H1 (cell line): ENCODE data around the gene RYK. TPM values are rescaled to one million over a fixed set of nuclear protein-coding genes. Genes with fewer than 3 reads are reported as not detected.

Experiments used
- CTCF ChIA-PET: fragments of 300-600 bp; sonication (Branson Sonifier 250); formaldehyde crosslinking; loops from one replicate; lab custom pipeline; 2021; ENCODE audit not compliant: partially characterized antibody; lab: Charles Lee
- POLR2A ChIA-PET: fragments of 300-600 bp; sonication (Branson Sonifier 250); formaldehyde crosslinking; loops from one replicate; lab custom pipeline; 2021; ENCODE audit warnings: inconsistent platforms; ENCODE audit not compliant: partially characterized antibody; lab: Charles Lee
- DNase-seq, 2 experiments: peaks; one replicate each; pipeline versions ENCODE4 v3.0.0 to v3.0.0-alpha.2; 2010 to 2022; ENCODE audit warnings: low spot score in 2 of 2, low read depth in 1 of 2, mixed read lengths in 1 of 2
- FAIRE-seq: peaks from 2 replicates; lab custom pipeline; 2011; peaks lifted over from hg19 to GRCh38; lab: Jason Lieb, UNC
- H2AFZ ChIP-seq: 2 replicates; pipeline ENCODE4 v1.8.1; 2012; ENCODE audit warnings: low read length, inconsistent platforms
- H2AK5ac ChIP-seq: 2 replicates; pipeline ENCODE4 v1.6.1; 2013; ENCODE audit warnings: low read depth, low read length
- H2BK120ac ChIP-seq: replicated peaks from 2 replicates; pipeline ENCODE3; 2013; ENCODE audit warnings: low read depth, low read length, inconsistent platforms
- H2BK12ac ChIP-seq: 2 replicates; pipeline ENCODE4 v1.6.1; 2013; ENCODE audit warnings: low read depth, low read length
- H2BK15ac ChIP-seq: 2 replicates; pipeline ENCODE4 v1.6.1; 2013; ENCODE audit warnings: low read length
- H2BK20ac ChIP-seq: 2 replicates; pipeline ENCODE4 v1.6.1; 2013; ENCODE audit warnings: low read length
- H2BK5ac ChIP-seq: 2 replicates; pipeline ENCODE4 v1.6.1; 2013; ENCODE audit warnings: low read depth, low read length
- H3K14ac ChIP-seq: 2 replicates; pipeline ENCODE4 v1.6.1; 2013; ENCODE audit warnings: inconsistent platforms; ENCODE audit not compliant: insufficient read length
- H3K18ac ChIP-seq: 2 replicates; pipeline ENCODE4 v1.6.1; 2013; ENCODE audit warnings: low read length; ENCODE audit errors: extremely low read depth
- H3K23ac ChIP-seq: 2 replicates; pipeline ENCODE4 v1.6.1; 2013; ENCODE audit warnings: inconsistent platforms; ENCODE audit not compliant: insufficient read length
- H3K23me2 ChIP-seq: 2 replicates; pipeline ENCODE4 v1.6.1; 2013; ENCODE audit warnings: low read depth, low read length
- H3K27ac ChIP-seq: 2 replicates; pipeline ENCODE4 v1.6.1; 2011; ENCODE audit warnings: low read depth, low read length, inconsistent platforms
- H3K27me3 ChIP-seq, 4 experiments: replicated peaks in 1 of 4; 1 replicate in 1 of 4; 2 replicates in 3 of 4; pipeline versions ENCODE4 v1.6.1 to v1.8.1; 2011 to 2013; ENCODE audit warnings: low read length in 3 of 4, mild to moderate bottlenecking in 3 of 4, inconsistent platforms in 2 of 4, mixed read lengths in 2 of 4, moderate library complexity in 1 of 4; ENCODE audit not compliant: control insufficient read depth in 3 of 4, insufficient read depth in 3 of 4; ENCODE audit errors: extremely low read depth in 1 of 4
- H3K36me3 ChIP-seq, 4 experiments: 2 replicates each; pipeline versions ENCODE4 v1.6.1 to v1.8.1; 2011 to 2013; ENCODE audit warnings: mild to moderate bottlenecking in 4 of 4, low read length in 3 of 4, moderate library complexity in 2 of 4, control low read depth in 1 of 4, inconsistent platforms in 1 of 4; ENCODE audit not compliant: insufficient read depth in 4 of 4, control insufficient read depth in 2 of 4
- H3K4ac ChIP-seq: replicated peaks from 2 replicates; pipeline ENCODE3; 2013; ENCODE audit warnings: low read length, low read depth, mixed read lengths, inconsistent platforms; ENCODE audit not compliant: insufficient read length
- H3K4me1 ChIP-seq, 4 experiments: replicated peaks in 1 of 4; 1 replicate in 1 of 4; 2 replicates in 3 of 4; pipeline versions ENCODE4 v1.6.1 to v1.8.1; 2011 to 2013; ENCODE audit warnings: low read length in 3 of 4, inconsistent platforms in 2 of 4, mixed read lengths in 1 of 4; ENCODE audit not compliant: insufficient read depth in 4 of 4, control insufficient read depth in 3 of 4
- H3K4me2 ChIP-seq, 2 experiments: 2 replicates each; pipeline versions ENCODE4 v1.6.1 to v1.8.1; 2011 to 2013; ENCODE audit warnings: low read depth in 2 of 2, low read length in 2 of 2, control low read depth in 1 of 2, inconsistent platforms in 1 of 2, mild to moderate bottlenecking in 1 of 2; ENCODE audit not compliant: insufficient read depth in 1 of 2
- H3K4me3 ChIP-seq, 4 experiments: fragments of 200-600, 300-600 bp in 1 of 4; sonication (generic), shearing (Covaris generic), sonication (Bioruptor Twin) in 1 of 4; 2 replicates each; pipeline versions ENCODE4 v1.5.1 to v1.8.1; 2011 to 2016; ENCODE audit warnings: low read length in 4 of 4, low read depth in 3 of 4, control low read depth in 2 of 4, inconsistent platforms in 2 of 4, mild to moderate bottlenecking in 2 of 4, mixed read lengths in 1 of 4, moderate library complexity in 1 of 4; ENCODE audit not compliant: insufficient read depth in 2 of 4; ENCODE audit errors: extremely low read depth in 1 of 4
- H3K56ac ChIP-seq: replicated peaks from 2 replicates; pipeline ENCODE3; 2013; ENCODE audit warnings: low read depth, mild to moderate bottlenecking, mixed read lengths, low read length, inconsistent platforms; ENCODE audit not compliant: insufficient read length
- H3K79me1 ChIP-seq: 2 replicates; pipeline ENCODE4 v1.6.1; 2013; ENCODE audit warnings: low read depth, low read length, control low read depth
- H3K79me2 ChIP-seq, 2 experiments: 2 replicates each; pipeline versions ENCODE4 v1.6.1 to v1.8.1; 2012 to 2013; ENCODE audit warnings: low read length in 2 of 2, mild to moderate bottlenecking in 2 of 2, inconsistent platforms in 1 of 2; ENCODE audit not compliant: insufficient read depth in 2 of 2, control insufficient read depth in 1 of 2
- H3K9ac ChIP-seq, 4 experiments: replicated peaks in 1 of 4; 1 replicate in 1 of 4; 2 replicates in 3 of 4; pipeline versions ENCODE4 v1.6.1 to v1.8.1; 2011 to 2013; ENCODE audit warnings: low read depth in 3 of 4, low read length in 3 of 4, control low read depth in 2 of 4, mild to moderate bottlenecking in 2 of 4, moderate library complexity in 2 of 4, inconsistent platforms in 1 of 4; ENCODE audit errors: extremely low read depth in 1 of 4
- H3K9me3 ChIP-seq, 2 experiments: 2 replicates each; pipeline versions ENCODE4 v1.6.1 to v1.8.1; 2012 to 2013; ENCODE audit warnings: mild to moderate bottlenecking in 2 of 2, moderate library complexity in 2 of 2, control low read depth in 1 of 2, inconsistent platforms in 1 of 2, low read depth in 1 of 2, low read length in 1 of 2, mixed read lengths in 1 of 2; ENCODE audit not compliant: insufficient read depth in 2 of 2
- H4K20me1 ChIP-seq, 2 experiments: replicated peaks in 1 of 2; 2 replicates each; pipeline versions ENCODE3 to v1.8.1; 2011 to 2013; ENCODE audit warnings: inconsistent platforms in 2 of 2, low read length in 2 of 2, mild to moderate bottlenecking in 1 of 2; ENCODE audit not compliant: insufficient read depth in 2 of 2, control insufficient read depth in 1 of 2
- H4K5ac ChIP-seq: 2 replicates; pipeline ENCODE4 v1.6.1; 2013; ENCODE audit warnings: low read length, low read depth, mixed read lengths, inconsistent platforms; ENCODE audit not compliant: insufficient read length
- H4K8ac ChIP-seq: 2 replicates; pipeline ENCODE4 v1.8.0; 2013; ENCODE audit warnings: mild to moderate bottlenecking, moderate library complexity, low read length, inconsistent platforms; ENCODE audit not compliant: insufficient read depth; ENCODE audit errors: extremely low read depth
- H4K91ac ChIP-seq: replicated peaks from 2 replicates; pipeline ENCODE3; 2013; ENCODE audit warnings: low read length, mixed read lengths, inconsistent platforms; ENCODE audit not compliant: insufficient read length
- CBX8 ChIP-seq: fragments of 300-800, 300-1000 bp; sonication (generic); IDR thresholded peaks from 2 replicates; pipeline ENCODE4 v1.7.1; 2016; ENCODE audit warnings: low read depth, low read length, borderline replicate concordance
- CREB1 ChIP-seq: IDR thresholded peaks from 2 replicates; pipeline ENCODE4 v1.6.1; 2012; ENCODE audit warnings: inconsistent platforms
- EGR1 ChIP-seq: IDR thresholded peaks from 2 replicates; pipeline ENCODE4 v1.6.1; 2011; ENCODE audit warnings: low read depth, low read length, borderline replicate concordance
- EZH2 ChIP-seq: fragments of 200-600 bp; sonication (generic); IDR thresholded peaks from 2 replicates; pipeline ENCODE4 v1.7.1; 2012; ENCODE audit warnings: low read depth, mild to moderate bottlenecking, moderate library complexity, low read length, inconsistent platforms; ENCODE audit not compliant: severe bottlenecking
- HDAC2 ChIP-seq, 2 experiments: fragments of 300-600 bp in 1 of 2; sonication (generic) in 1 of 2; IDR thresholded peaks; 2 replicates each; pipeline ENCODE4 v1.6.1; 2011 to 2012; ENCODE audit warnings: low read depth in 2 of 2, low read length in 2 of 2, mild to moderate bottlenecking in 2 of 2, moderate library complexity in 2 of 2, borderline replicate concordance in 1 of 2, inconsistent platforms in 1 of 2
- NANOG ChIP-seq: IDR thresholded peaks from 2 replicates; pipeline ENCODE4 v1.6.1; 2011; ENCODE audit warnings: low read length, low read depth, mild to moderate bottlenecking, inconsistent platforms; ENCODE audit not compliant: insufficient read depth, poor library complexity, severe bottlenecking
- POLR2A ChIP-seq, 2 experiments: IDR thresholded peaks; 1 replicate in 1 of 2; 2 replicates in 1 of 2; pipeline ENCODE4 v1.6.1; 2011; ENCODE audit warnings: low read depth in 2 of 2, low read length in 2 of 2, mild to moderate bottlenecking in 2 of 2; ENCODE audit errors: control extremely low read depth in 1 of 2
- SAP30 ChIP-seq: fragments of 300-600 bp; sonication (generic); IDR thresholded peaks from 2 replicates; pipeline ENCODE4 v1.7.1; 2012; ENCODE audit warnings: low read length, moderate library complexity, mild to moderate bottlenecking, inconsistent platforms; ENCODE audit not compliant: insufficient read depth, insufficient replicate concordance
- SP4 ChIP-seq: IDR thresholded peaks from 2 replicates; pipeline ENCODE4 v1.6.1; 2012; ENCODE audit warnings: low read length, inconsistent platforms
- SRF ChIP-seq: IDR thresholded peaks from 2 replicates; pipeline ENCODE4 v1.6.1; 2011; ENCODE audit warnings: mild to moderate bottlenecking, low read depth, low read length, moderate library complexity
- TAF1 ChIP-seq: IDR thresholded peaks from 2 replicates; pipeline ENCODE4 v1.6.1; 2011; ENCODE audit warnings: mild to moderate bottlenecking, low read depth, low read length
- WGBS, 2 experiments: shearing (Covaris generic) in 1 of 2; methylation state at CpG; one replicate each; pipeline versions ENCODE4 v1.1.6 to v1.1.7; 2013 to 2015; ENCODE audit warnings: low lambda C conversion rate in 2 of 2, mixed read lengths in 2 of 2, inconsistent platforms in 1 of 2, low coverage in 1 of 2, missing lambda C conversion rate in 1 of 2; ENCODE audit not compliant: insufficient replicate concordance in 2 of 2, insufficient coverage in 1 of 2, insufficient read length in 1 of 2; ENCODE audit errors: extremely low coverage in 1 of 2, missing lambda C conversion rate in 1 of 2; 5-methylcytosine and 5-hydroxymethylcytosine counted together
- polyA plus RNA-seq, 7 experiments: library from polyadenylated mRNA; depleted of rRNA in 3 of 7; stranded (reverse) in 5 of 7; unstranded in 2 of 7; fragments of >200 nt in 5 of 7; fragments of 200-250 nt in 2 of 7; gene quantifications; 1 replicate in 5 of 7; 2 replicates in 1 of 7; 4 replicates in 1 of 7; pipeline versions ENCODE4 v1.2.1 to v1.2.3, GENCODE V29; 2011 to 2013; ENCODE audit warnings: missing spikeins in 2 of 7, mixed read lengths in 2 of 7
- total RNA-seq: library from RNA; stranded (reverse); fragmentation: NEBNext Ultra II Directional; extraction: Animal tissue kit (Norgen Biotek cat#: 25700); gene quantifications from 2 replicates; pipeline ENCODE4 v1.2.1, GENCODE V29; 2021
- TF ChIP-seq, protein P1 (sequence below): IDR thresholded peaks from 2 replicates; pipeline ENCODE4 v1.6.1; 2012; ENCODE audit warnings: inconsistent platforms
- TF ChIP-seq, protein P2 (sequence below): IDR thresholded peaks from 2 replicates; pipeline ENCODE4 v1.6.1; 2012; ENCODE audit warnings: inconsistent platforms

RYK gene
- total and polyA plus RNA-seq, 2 of the 8 experiments (the other 6 are each of a cell fraction or from before 2014, with no cell fraction given): 30.5 to 63.8 TPM

- H2BK120ac ChIP-seq: no peak overlapping the region
- no peak overlapping the region for H2BK20ac ChIP-seq
- peaks cover 11 to 99% of the 10 kb centered on the region in 2 experiments for H3K79me2 ChIP-seq
- no peak overlapping the region for H4K91ac ChIP-seq
- H3K56ac ChIP-seq: no peak overlapping the region
- no peaks in the 10 kb centered on the region for H3K23me2 ChIP-seq
- no peak overlapping the region for H4K8ac ChIP-seq
- CTCF ChIA-PET: interaction anchor here (1.4 to 2.6 kb wide), 2 partner anchors 19 to 47 kb away, joined by 3 to 14 read pairs; no protein-coding TSS in a partner anchor
- no peaks in the 10 kb centered on the region; a peak in 1 of 4 replicates for H3K9me3 ChIP-seq
- no peak overlapping the region for H3K18ac ChIP-seq
- peaks cover 3 to 15% of the 10 kb centered on the region in 2 experiments for H4K20me1 ChIP-seq
- H3K23ac ChIP-seq: no peak overlapping the region
- no peak overlapping the region for H3K9ac ChIP-seq
- POLR2A ChIA-PET: interaction anchor here (1.9 kb wide), 1 partner anchor 21 kb away, joined by 4 read pairs; no protein-coding TSS in a partner anchor
- H3K27me3 ChIP-seq: no peaks in the 10 kb centered on the region
- H2BK5ac ChIP-seq: no peak overlapping the region
- no peak for DNase-seq
- no peak overlapping the region for H3K4ac ChIP-seq
- H3K4me1 ChIP-seq: peaks cover 0 to 3% (median 0%) of the 10 kb centered on the region in 4 experiments; a peak in 1 of 7 replicates
- no peak overlapping the region for H4K5ac ChIP-seq
- no peak for FAIRE-seq
- no peak overlapping the region for H3K4me2 ChIP-seq
- WGBS, 2 experiments: 87% methylated on average over 3 of the region's 3 CpGs; no CpG with 5 or more reads in 1 of the 2 experiments
- no peak overlapping the region for H2AK5ac ChIP-seq
- H2AFZ ChIP-seq: no peak overlapping the region
- H2BK12ac ChIP-seq: no peak overlapping the region
- no peak overlapping the region for H3K27ac ChIP-seq
- peaks cover 3% of the 10 kb centered on the region; the same call in 1 of the 2 replicates for H3K79me1 ChIP-seq
- no peak overlapping the region for H3K14ac ChIP-seq
- no peak overlapping the region for H3K4me3 ChIP-seq
- no peaks in the 10 kb centered on the region for H3K36me3 ChIP-seq
- no peak overlapping the region for H2BK15ac ChIP-seq
- TF ChIP-seq, protein P1, sequence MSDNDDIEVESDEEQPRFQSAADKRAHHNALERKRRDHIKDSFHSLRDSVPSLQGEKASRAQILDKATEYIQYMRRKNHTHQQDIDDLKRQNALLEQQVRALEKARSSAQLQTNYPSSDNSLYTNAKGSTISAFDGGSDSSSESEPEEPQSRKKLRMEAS: no peak
- TF ChIP-seq EGR1 (no peak), POLR2A (IDR thresholded peaks at IDR 0.05; ENCODE audit: control extremely low read depth in 1 of 2, low read depth in 2 of 2, low read length in 2 of 2) (no peak), NANOG (no peak), TAF1 (no peak), HDAC2 (IDR thresholded peaks at IDR 0.05; ENCODE audit: borderline replicate concordance in 1 of 2, low read depth in 2 of 2, low read length in 2 of 2) (no peak), CBX8 (no peak), SAP30 (no peak), SRF (no peak), CREB1 (no peak), SP4 (no peak), EZH2 (no peak)
- TF ChIP-seq, protein P2, sequence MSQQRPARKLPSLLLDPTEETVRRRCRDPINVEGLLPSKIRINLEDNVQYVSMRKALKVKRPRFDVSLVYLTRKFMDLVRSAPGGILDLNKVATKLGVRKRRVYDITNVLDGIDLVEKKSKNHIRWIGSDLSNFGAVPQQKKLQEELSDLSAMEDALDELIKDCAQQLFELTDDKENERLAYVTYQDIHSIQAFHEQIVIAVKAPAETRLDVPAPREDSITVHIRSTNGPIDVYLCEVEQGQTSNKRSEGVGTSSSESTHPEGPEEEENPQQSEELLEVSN: no peak
Measured at GRCh38 chr3:134231131-134231530, 19.5 kb downstream of the RYK start.
